ENCODE measurements around the gene CCT6B. TPM values are rescaled to one million over a fixed set of nuclear protein-coding genes. Genes with fewer than 3 reads are reported as not detected.

The CCT6B gene
- total RNA-seq, 1 experiment from 2014 or later = 2.8 TPM

- ChIA-PET POLR2A (no interaction called here), CTCF (no interaction called here)
- Mint-ChIP-seq H3K36me3 (peaks cover 88% of the 10 kb centered on the region), H3K27ac (no peak overlapping the region), H3K4me3 (no peak overlapping the region), H3K27me3 (ENCODE audit: low read depth) (no peaks in the 10 kb centered on the region), H3K9me3 (no peaks in the 10 kb centered on the region), H3K4me1 (no peaks in the 10 kb centered on the region)
- no peak for DNase-seq (ENCODE audit: low spot score)
- TF ChIP-seq EMX1 (CRISPR knock-in tag; IDR thresholded peaks at IDR 0.05) = no peak
- no peak for TF ChIP-seq RORB (CRISPR knock-in tag; IDR thresholded peaks at IDR 0.05)
- no peak for TF ChIP-seq ZMAT4 (CRISPR knock-in tag; IDR thresholded peaks at IDR 0.05)
- no peak for TF ChIP-seq AFF4 (CRISPR knock-in tag; IDR thresholded peaks at IDR 0.05; ENCODE audit: borderline replicate concordance)
- no peak for TF ChIP-seq ATF3 (CRISPR knock-in tag; conservative IDR thresholded peaks at IDR 0.05)
- TF ChIP-seq NFATC4 (CRISPR knock-in tag; IDR thresholded peaks at IDR 0.05) = no peak
- TF ChIP-seq ZNF219 (CRISPR knock-in tag; IDR thresholded peaks at IDR 0.05; ENCODE audit: borderline replicate concordance) = no peak
- no peak for TF ChIP-seq CDX4 (CRISPR knock-in tag; IDR thresholded peaks at IDR 0.05; ENCODE audit: borderline replicate concordance)
- TF ChIP-seq ZNF512 (CRISPR knock-in tag; IDR thresholded peaks at IDR 0.05; ENCODE audit: borderline replicate concordance) = no peak
- no peak for TF ChIP-seq ZNF532 (CRISPR knock-in tag; IDR thresholded peaks at IDR 0.05; ENCODE audit: borderline replicate concordance)
- TF ChIP-seq ZSCAN18 (CRISPR knock-in tag; IDR thresholded peaks at IDR 0.05) = no peak
- no peak for TF ChIP-seq ZNF416 (CRISPR knock-in tag; IDR thresholded peaks at IDR 0.05)
- TF ChIP-seq ZBTB21 (CRISPR knock-in tag; IDR thresholded peaks at IDR 0.05; ENCODE audit: borderline replicate concordance) = no peak
- TF ChIP-seq JUN (CRISPR knock-in tag; IDR thresholded peaks at IDR 0.05) = no peak
- TF ChIP-seq ETV6 (CRISPR knock-in tag; IDR thresholded peaks at IDR 0.05) = no peak
- no peak for TF ChIP-seq GTF2I (CRISPR knock-in tag; conservative IDR thresholded peaks at IDR 0.05)
- ATAC-seq = no peak
Observed at GRCh38 chr17:34993031-34993430, 31.8 kb upstream of the CCT6B start.

Data from WTC11 (cell line).